ENCODE results near the gene BABAM2. TPM values are rescaled to one million over a fixed set of nuclear protein-coding genes. Genes with fewer than 3 reads are reported as not detected.

BABAM2 gene
- total RNA-seq, 2 experiments from 2014 or later: 19.7 to 33.2 TPM

DNA sequence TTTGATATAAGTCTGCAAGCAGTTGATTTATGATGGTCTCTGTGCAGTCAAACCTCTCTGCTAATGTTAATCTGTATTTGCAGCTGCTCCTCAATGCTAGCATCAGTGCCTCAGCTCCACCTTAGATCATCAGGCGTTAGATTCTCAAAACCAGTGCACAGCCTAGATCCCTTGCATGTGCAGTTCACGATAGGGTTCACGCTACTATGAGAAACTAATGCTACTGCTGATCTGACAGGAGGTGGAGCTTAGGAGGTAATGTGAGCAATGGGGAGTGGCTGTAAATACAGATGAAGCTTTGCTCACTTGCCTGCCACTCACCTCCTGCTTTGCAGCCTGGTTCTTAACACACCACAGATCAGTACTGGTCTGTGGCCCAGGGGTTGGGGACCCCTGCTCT, 18.7 kb upstream of the BABAM2 start:
- no peak overlapping the region for H3K4me2 ChIP-seq (ENCODE audit: low read length)
- no peak overlapping the region for H3K4me3 ChIP-seq (ENCODE audit: low read depth, low read length, poor library complexity, severe bottlenecking)
- no TSS peak for BruUV-seq (replicated peaks)
- ChIA-PET CTCF (ENCODE audit: unreplicated experiment) (no interaction called here), POLR2A (interaction anchor here (0.5 to 0.6 kb wide), 2 partner anchors 13 to 1434 kb away, joined by 3 read pairs; no protein-coding TSS in a partner anchor)
- intact Hi-C loops (cut with micrococcal nuclease; ENCODE audit: unreplicated experiment): no loop called here
- no peaks in the 10 kb centered on the region for H3K79me2 ChIP-seq (ENCODE audit: insufficient read depth, low read depth, low read length)
- H4K20me1 ChIP-seq (ENCODE audit: insufficient read depth, low read length): no peaks in the 10 kb centered on the region
- no peak for TF ChIP-seq EZH2phosphoT487 (IDR thresholded peaks at IDR 0.05; ENCODE audit: borderline replicate concordance, low read depth, low read length)
- no peaks in the 10 kb centered on the region for H3K36me3 ChIP-seq (ENCODE audit: insufficient read depth, low read length)
- H2AFZ ChIP-seq (ENCODE audit: low read length): no peak overlapping the region
- no peak overlapping the region for H3K27ac ChIP-seq (ENCODE audit: low read depth, low read length, poor library complexity, severe bottlenecking)
- H3K9me3 ChIP-seq (ENCODE audit: low read length): no peaks in the 10 kb centered on the region
- no peaks in the 10 kb centered on the region for H3K4me1 ChIP-seq (ENCODE audit: insufficient read depth, low read length, poor library complexity, severe bottlenecking)
- no peak for DNase-seq (ENCODE audit: low spot score)
- H3K9me2 ChIP-seq (ENCODE audit: insufficient read depth, low read length): no peaks in the 10 kb centered on the region

DNA sequence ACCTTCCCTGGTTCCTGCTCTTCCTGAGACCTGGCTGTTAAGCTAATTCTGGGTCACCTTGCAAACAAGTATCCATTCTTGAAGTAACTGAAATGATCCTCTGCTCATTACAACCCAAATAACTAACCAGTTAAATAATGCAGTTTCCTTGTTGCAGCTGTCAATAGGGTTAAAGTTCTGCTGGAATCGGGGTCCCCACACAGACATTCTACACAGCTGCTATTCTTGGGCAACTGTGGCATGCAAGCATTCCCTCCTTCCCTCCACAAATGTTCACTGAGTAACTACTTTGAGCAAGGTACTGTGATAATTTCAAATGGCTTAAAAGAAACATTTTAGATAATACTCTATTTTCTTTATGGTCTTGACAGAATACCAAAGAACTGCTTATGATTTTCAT, 17.4 kb upstream of the BABAM2 start:
- TF ChIP-seq, protein P1, sequence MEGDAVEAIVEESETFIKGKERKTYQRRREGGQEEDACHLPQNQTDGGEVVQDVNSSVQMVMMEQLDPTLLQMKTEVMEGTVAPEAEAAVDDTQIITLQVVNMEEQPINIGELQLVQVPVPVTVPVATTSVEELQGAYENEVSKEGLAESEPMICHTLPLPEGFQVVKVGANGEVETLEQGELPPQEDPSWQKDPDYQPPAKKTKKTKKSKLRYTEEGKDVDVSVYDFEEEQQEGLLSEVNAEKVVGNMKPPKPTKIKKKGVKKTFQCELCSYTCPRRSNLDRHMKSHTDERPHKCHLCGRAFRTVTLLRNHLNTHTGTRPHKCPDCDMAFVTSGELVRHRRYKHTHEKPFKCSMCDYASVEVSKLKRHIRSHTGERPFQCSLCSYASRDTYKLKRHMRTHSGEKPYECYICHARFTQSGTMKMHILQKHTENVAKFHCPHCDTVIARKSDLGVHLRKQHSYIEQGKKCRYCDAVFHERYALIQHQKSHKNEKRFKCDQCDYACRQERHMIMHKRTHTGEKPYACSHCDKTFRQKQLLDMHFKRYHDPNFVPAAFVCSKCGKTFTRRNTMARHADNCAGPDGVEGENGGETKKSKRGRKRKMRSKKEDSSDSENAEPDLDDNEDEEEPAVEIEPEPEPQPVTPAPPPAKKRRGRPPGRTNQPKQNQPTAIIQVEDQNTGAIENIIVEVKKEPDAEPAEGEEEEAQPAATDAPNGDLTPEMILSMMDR (conservative IDR thresholded peaks at IDR 0.05; ENCODE audit: low read length): no peak
- TF ChIP-seq EZH2phosphoT487 (IDR thresholded peaks at IDR 0.05; ENCODE audit: borderline replicate concordance, low read depth, low read length): no peak
- H3K4me2 ChIP-seq (ENCODE audit: low read length): no peak overlapping the region
- H3K9me3 ChIP-seq (ENCODE audit: low read length): no peaks in the 10 kb centered on the region
- intact Hi-C loops (cut with micrococcal nuclease; ENCODE audit: unreplicated experiment): no loop called here
- POLR2A ChIA-PET: no interaction called here
- no peaks in the 10 kb centered on the region for H3K79me2 ChIP-seq (ENCODE audit: insufficient read depth, low read depth, low read length)
- no peaks in the 10 kb centered on the region for H3K4me1 ChIP-seq (ENCODE audit: insufficient read depth, low read length, poor library complexity, severe bottlenecking)
- CTCF ChIA-PET (ENCODE audit: unreplicated experiment): no interaction called here
- H2AFZ ChIP-seq (ENCODE audit: low read length): no peak overlapping the region
- no TSS peak for BruUV-seq (replicated peaks)
- no peaks in the 10 kb centered on the region for H3K9me2 ChIP-seq (ENCODE audit: insufficient read depth, low read length)
- no peaks in the 10 kb centered on the region for H3K36me3 ChIP-seq (ENCODE audit: insufficient read depth, low read length)
- H4K20me1 ChIP-seq (ENCODE audit: insufficient read depth, low read length): no peaks in the 10 kb centered on the region
- no peak overlapping the region for H3K27ac ChIP-seq (ENCODE audit: low read depth, low read length, poor library complexity, severe bottlenecking)
- H3K4me3 ChIP-seq (ENCODE audit: low read depth, low read length, poor library complexity, severe bottlenecking): no peak overlapping the region
- DNase-seq (ENCODE audit: low spot score): no peak

DNA sequence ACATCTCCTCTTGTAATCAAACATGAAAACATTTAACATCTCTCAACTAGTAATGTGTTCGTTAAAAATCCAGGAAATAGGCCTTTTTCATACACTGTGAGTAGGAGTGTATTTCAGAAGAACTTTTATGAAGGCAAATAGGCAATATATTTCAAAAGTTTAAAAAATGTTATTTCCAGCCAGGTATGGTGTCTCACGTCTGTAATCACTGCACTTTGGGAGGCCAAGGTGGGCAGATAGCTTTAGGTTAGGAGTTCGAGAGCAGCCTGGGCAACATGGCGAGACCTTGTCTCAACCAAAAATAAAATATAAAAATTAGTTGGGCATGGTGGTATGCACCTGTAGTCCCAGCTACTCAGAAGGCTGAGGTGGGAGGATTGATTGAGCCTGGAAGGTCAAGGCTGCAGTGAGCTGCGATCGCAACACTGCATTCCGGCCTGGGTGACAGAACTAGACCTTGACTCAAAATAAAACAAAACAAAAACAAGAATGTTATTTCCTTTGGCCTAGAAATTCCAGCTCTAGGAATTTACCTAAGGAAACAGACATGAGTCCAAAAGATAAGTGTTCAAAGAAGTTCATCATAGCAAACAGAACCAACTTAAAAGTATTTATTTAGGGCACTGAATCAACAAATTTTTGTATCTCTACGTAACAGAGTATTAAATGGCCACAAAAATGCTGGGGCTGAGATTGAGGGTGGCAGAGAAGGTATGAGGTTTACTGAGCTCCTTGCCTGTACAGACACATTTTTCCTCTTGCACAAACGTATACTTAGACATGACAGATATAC, 15.2 kb upstream of the BABAM2 start:
- no peaks in the 10 kb centered on the region for H3K9me2 ChIP-seq (ENCODE audit: insufficient read depth, low read length)
- no peak overlapping the region for H3K4me2 ChIP-seq (ENCODE audit: low read length)
- no peaks in the 10 kb centered on the region for H3K4me1 ChIP-seq (ENCODE audit: insufficient read depth, low read length, poor library complexity, severe bottlenecking)
- H3K27ac ChIP-seq (ENCODE audit: low read depth, low read length, poor library complexity, severe bottlenecking): no peak overlapping the region
- H3K4me3 ChIP-seq (ENCODE audit: low read depth, low read length, poor library complexity, severe bottlenecking): no peak overlapping the region
- no peak overlapping the region for H2AFZ ChIP-seq (ENCODE audit: low read length)
- H3K9me3 ChIP-seq (ENCODE audit: low read length): no peaks in the 10 kb centered on the region
- no TSS peak for BruUV-seq (replicated peaks)
- no peaks in the 10 kb centered on the region for H3K36me3 ChIP-seq (ENCODE audit: insufficient read depth, low read length)
- no peaks in the 10 kb centered on the region for H3K79me2 ChIP-seq (ENCODE audit: insufficient read depth, low read depth, low read length)
- intact Hi-C loops (cut with micrococcal nuclease; ENCODE audit: unreplicated experiment): no loop called here
- DNase-seq (ENCODE audit: low spot score): no peak
- TF ChIP-seq, protein P1 (conservative IDR thresholded peaks at IDR 0.05; ENCODE audit: low read length): no peak
- TF ChIP-seq EZH2phosphoT487 (IDR thresholded peaks at IDR 0.05; ENCODE audit: borderline replicate concordance, low read depth, low read length): no peak
- ChIA-PET CTCF (ENCODE audit: unreplicated experiment) (no interaction called here), POLR2A (no interaction called here)
- H4K20me1 ChIP-seq (ENCODE audit: insufficient read depth, low read length): no peaks in the 10 kb centered on the region
